ENCODE measurements around the gene CHDH. TPM values are rescaled to one million over a fixed set of nuclear protein-coding genes. Genes with fewer than 3 reads are reported as not detected.
A peak's percentile ranks its signal among the peaks of the same experiment; 100 is the strongest.

The CHDH gene
- total RNA-seq, 1 donor from 2014 or later: 1.4 TPM

- no peak for DNase-seq
Measured at GRCh38 chr3:53823026-53823955, 22.9 kb downstream of the CHDH start.

GRCh38 chr3:53822331-53822741 lies 23.9 kb downstream of the CHDH start:
- no peak for DNase-seq

GRCh38 chr3:53821631-53822121 lies 24.5 kb downstream of the CHDH start:
- no peak for DNase-seq

DNA sequence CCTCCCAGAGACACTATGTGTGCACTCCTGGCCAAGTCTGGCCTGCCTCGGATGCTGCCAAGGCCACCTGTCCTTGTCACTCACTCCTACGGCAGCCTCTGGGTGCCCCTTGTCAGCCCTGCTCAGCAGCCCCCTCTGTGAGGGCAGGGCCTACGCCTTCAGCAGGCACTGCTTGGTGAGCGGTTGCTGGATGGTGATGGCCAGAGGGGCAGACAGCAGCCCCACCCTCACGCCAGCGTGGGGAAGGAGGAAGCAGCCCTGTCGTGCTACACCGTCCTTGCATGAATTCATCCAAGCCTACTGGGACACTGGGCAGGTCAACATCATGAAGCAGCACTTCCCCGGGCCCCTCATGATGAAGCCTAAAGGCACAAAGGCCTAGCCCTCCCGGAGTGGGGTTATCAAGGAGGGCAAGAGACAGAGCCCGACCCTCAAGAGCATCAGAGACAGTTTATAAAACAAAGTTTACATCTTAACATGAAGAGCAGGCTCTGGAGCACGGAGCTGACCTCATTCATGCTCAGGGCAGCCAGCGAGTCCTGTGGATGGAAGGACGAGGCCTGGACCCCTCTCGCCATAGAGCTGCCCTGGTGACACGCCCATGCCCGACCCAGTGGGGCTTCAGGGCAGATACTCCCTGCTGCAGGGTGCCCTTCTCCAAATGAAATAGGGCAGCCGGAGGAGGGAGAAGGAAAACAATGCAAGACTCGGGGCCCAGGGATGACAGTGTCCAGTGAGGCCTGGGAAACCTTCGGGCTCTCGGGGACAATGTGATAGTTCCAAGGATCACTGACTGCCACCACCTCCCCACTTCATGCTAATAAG lies 25.3 kb downstream of the CHDH start:
- DNase-seq: no peak

DNA sequence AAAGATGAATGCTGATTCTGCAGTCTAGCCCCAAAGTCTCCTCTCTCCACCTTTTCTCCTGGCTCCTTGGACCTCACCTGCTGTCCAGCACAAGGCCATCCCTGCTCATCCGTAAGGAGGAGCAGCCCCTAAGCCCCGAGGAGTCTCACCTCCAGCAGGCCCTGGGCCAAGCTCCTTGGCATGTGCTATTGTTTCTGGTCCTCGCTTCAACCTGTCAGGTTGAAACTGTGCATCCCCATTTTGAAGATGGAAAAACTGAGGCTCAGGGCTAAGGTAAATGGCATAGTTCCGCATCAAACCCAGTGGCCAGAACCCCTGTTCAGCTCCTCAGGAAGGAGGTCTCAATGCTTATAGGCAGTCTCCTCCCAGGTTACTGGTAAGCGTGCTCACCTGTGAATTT lies 26.1 kb downstream of the CHDH start:
- DNase-seq: no peak

DNA sequence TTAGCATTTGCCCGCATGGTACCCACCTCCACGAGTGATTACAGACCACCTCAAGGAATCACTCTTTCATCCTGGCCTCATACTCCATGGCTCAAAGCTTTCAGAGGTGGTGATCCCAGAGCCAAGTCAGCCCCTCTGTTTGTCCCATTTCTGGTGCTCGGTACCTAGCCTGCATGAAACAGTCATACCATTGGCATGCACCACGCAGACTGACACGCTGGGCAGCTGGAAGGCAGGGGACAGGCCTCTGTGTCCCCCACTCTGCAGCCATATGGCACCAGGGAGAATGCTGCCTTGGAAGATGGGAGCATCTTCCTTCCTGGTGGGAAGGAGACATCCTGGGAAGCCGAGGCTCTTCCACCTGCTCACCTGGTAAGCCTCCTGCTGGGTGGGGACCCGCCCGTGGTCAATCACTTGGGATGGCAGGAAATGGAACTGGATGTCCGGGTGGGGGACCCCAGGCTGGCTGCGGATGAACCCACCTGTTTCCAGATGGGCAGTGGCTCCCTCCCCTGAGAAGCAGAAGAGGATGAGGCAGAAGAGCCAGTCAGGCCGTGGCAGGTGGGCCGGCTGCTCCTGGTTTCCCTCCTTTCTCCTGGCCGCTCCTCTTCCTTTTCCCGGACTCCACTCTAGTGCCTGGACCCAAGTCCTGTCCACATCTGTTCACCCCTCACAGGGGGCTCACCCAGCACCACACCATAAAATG lies 26.9 kb downstream of the CHDH start:
- DNase-seq: no peak

DNA sequence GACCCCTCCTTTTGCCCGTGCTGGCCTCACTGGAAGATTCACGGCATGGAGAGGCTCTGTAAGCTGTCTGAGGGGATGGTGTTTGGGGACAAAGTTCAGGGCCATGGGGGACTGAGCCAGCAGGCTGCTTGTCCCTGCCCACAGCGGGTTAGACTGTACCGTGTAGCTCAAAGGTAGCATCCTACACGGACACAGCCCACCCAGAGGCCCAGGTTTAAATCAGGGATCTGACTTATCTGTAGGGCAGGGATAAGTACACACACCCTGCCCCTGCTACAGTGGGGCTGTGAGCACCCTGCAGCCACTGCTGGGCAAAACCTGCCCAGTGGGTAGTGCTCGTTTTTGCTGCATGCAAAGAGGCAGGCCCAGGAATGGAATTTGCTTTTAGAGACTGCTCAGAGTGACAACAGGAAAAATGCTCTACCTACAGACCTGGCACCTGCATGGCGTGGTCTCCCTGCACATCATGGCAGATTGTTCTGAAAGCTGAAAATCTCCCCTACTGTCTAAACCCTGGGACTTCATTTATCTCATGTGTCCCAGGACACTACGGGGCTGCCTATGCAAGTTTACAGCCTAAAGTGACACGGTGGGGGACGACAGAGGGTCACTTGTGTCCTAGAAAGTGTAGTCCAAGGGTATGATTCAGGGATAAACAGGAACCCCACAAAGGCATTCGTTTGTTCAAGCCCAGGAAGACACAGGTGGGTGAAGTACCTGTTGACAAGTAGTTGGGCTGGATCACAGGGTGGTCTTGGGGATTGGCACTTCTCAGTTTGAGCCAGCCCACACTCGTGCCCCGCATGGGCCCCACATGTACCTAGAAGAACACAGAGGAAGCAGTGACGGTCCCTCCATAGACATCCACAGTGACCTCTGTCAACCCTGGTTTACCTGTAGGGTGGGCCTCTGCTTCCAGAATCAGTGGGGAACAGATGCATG lies 27.7 kb downstream of the CHDH start:
- DNase-seq: no peak

DNA sequence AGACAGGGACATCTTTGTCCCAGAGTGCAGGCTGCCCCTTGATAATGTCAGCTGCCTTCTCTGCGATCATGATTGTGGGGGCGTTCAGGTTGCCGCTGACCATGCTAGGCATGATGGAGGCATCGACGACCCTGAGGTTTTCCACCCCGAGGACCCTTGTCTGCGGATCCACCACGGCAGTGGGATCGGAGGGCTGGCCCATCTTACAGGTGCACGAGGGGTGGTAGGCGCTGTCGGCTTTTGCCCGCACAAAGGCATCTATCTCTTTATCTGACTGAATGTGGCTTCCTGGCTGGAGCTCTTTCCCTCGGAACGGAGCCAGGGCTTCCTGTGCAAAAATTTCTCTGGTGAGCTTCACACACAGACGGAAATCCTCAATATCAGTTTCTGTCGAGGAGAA lies 28.4 kb downstream of the CHDH start:
- DNase-seq: no peak

DNA sequence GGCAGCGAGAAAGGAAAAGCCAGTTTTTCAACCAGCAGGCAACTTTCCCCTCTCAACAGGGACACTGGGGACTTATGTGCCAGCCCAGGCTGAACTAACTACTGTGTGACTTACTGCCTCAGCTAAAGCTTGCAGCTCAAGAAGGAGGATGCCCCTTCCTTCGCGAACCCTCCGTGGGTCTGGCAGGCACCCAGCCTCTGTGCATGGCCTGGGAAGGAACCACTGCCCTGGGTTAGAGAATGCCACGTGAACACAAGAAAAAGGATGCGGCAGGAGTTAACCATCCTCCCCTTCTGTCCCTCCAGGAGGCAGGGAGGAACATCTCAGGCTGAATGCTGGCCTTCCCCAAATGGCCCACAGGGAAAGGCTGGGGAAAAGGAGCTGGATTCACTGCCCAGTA lies 29.0 kb downstream of the CHDH start:
- DNase-seq: no peak

DNA sequence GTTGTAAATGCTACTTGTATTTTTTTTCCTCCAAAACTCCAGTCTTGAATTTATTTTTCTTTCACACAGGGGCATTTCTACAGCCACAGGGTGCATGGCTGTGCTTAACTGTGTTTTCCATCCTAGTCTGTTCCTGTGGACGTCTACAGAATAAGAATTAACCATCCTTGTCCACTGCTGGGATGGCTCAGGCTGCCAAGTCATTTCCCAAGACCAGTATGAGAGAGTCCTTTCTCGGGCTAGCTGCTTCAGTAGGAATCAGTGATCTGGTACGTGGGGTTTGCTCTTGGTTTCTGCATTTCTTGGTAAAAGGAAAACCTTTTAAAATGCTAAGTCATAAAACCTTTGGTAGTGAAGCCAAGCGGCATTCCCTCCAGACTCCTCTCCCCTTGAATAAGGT lies 29.8 kb downstream of the CHDH start:
- DNase-seq: no peak

DNA sequence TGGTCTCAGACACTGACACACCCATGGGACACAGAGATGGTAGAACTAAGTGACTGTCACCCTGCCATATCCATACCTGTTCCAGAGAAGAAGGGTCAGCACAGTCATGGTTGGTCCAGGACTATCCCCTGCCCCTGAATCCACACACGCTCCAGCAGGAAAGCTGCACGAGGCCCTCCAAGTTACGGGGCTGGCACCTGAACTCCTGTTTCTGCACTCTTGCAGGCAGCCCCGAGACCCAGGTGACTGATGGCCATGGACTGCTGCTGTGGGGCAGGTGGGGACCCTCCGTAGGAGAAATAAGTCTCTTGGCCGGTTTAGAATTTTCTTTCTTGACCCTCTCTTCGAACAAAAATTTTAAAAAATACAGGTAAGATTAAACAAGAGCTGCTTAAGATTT lies 30.6 kb downstream of the CHDH start:
- DNase-seq: no peak

DNA sequence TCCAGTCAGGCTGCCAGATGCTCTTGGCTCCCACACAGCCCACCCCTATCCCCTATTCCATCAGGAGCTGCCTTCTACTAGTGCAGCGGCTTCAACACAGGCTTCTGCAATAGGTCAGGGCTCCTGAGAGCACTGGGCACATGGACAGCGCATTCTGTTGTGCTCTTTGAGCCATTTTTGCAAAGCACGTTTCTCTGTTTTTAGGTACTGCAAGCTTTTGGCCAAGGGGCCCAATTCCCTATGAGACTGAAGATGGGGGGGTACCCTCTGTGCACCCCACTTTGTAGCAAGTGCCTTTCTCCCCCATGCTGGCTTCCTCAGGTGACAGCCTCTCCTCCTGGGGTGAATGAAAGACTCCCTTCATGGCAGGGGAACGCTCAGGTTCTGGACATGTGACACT lies 31.2 kb downstream of the CHDH start:
- DNase-seq: no peak

GRCh38 chr3:53813876-53814275 lies 32.3 kb downstream of the CHDH start:
- no peak for DNase-seq

- DNase-seq: no peak
Measured at GRCh38 chr3:53813229-53813628, 33.0 kb downstream of the CHDH start.

DNA sequence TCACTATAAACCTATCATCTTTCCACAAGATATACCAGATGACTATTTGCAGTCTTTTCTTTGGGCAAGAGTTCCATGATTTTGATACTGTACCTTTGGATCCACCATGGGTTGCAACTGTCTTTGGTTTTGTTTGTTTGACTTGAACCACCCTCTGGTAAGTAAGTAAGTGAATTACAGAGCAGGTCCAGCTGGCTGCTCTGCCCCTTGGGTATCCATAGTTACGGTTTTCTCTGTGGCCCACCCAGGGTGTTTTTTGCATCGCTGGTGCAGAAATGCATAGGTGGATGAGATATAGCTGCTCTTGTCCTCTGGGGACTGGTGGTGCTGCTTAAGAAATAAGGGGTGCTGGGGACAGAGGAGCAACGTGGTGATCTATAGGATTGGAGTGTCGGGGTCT lies 33.8 kb downstream of the CHDH start:
- DNase-seq: no peak

GRCh38 chr3:53811143-53811927 lies 34.9 kb downstream of the CHDH start:
- DNase-seq: no peak

GRCh38 chr3:53809764-53810400 lies 36.3 kb downstream of the CHDH start:
- peak; percentile 25 for DNase-seq

DNA sequence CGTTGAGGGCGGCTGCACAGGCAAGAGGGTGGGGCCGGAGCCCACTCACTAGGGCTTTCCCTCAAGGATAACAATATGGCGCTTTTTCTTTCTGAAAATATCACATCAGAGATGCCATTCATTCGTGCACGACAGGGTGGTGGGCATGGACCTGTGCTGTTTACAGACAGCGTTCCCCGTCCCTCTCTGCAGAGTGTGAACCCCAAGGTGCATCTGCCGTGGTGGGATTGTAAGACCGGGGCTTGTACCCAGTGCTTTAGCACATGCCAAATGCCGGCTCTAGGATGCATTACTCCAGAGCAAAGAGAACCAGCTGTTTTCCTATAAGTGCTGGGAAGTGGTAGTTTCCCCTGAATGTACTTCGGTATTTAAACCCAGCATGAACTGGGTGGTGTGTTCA lies 37.0 kb downstream of the CHDH start:
- DNase-seq: no peak

GRCh38 chr3:53808496-53808895 lies 37.7 kb downstream of the CHDH start:
- no peak for DNase-seq

Data from occipital lobe (tissue), 2 donors.